Cardiac fibroblast (primary cell): ENCODE measurements around the gene CYP2D6.
"Not testable (repeated sequence)": the region's sequence is repeated elsewhere in the genome, so short reads cannot be mapped to it uniquely, and the experiment has no call there.

ENCODE experiments used
- DNase-seq, 2 donors: peaks; one replicate each; pipeline versions ENCODE4 v3.0.0 to v3.0.0-alpha.2; 2010; ENCODE audit warnings: low read depth in 2 of 2
- H3K4me3 ChIP-seq, 2 donors: replicated peaks in 1 of 2; 1 replicate in 1 of 2; 2 replicates in 1 of 2; pipeline ENCODE4 v1.5.1; 2011; ENCODE audit warnings: low read depth in 2 of 2, low read length in 2 of 2, mild to moderate bottlenecking in 2 of 2, moderate library complexity in 1 of 2
- TF ChIP-seq, protein P1 (sequence below): IDR thresholded peaks from one replicate; pipeline ENCODE4 v1.5.1; 2011; ENCODE audit warnings: low read depth, mild to moderate bottlenecking, low read length, inconsistent platforms

The CYP2D6 gene

DNA sequence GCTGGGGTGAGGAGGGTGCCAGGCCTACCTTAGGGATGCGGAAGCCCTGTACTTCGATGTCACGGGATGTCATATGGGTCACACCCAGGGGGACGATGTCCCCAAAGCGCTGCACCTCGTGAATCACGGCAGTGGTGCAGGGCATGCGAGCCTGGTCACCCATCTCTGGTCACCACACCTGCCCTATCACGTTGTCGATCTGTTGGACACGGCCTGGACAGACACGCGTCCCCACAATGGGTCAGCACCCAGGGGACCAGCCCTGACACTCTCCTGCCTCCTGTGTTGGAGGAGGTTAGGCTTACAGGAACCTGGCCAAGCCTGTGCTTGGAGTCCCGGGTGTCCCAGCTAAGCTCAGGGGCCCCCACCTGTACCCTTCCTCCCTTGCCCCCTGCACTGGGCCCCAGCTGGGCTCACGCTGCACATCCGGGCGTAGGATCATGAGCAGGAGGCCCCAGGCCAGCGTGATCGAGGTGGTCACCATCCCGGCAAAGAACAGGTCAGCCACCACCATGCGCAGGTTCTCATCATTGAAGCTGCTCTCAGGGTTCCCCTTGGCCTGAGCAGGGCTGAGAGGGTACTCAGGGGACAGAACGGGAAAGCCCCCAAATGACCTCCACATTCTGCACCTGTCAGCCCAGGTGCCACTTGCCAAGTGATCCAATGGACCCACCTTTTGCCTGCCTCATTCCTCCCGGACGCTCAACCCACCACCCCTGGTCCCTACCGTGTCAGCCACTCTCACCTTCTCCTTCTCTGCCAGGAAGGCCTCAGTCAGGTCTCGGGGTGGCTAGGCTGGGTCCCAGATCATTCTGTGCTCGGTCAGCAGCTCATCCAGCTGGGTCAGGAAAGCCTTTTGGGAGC is 20.3 kb upstream of the CYP2D6 start:
- TF ChIP-seq, protein P1, sequence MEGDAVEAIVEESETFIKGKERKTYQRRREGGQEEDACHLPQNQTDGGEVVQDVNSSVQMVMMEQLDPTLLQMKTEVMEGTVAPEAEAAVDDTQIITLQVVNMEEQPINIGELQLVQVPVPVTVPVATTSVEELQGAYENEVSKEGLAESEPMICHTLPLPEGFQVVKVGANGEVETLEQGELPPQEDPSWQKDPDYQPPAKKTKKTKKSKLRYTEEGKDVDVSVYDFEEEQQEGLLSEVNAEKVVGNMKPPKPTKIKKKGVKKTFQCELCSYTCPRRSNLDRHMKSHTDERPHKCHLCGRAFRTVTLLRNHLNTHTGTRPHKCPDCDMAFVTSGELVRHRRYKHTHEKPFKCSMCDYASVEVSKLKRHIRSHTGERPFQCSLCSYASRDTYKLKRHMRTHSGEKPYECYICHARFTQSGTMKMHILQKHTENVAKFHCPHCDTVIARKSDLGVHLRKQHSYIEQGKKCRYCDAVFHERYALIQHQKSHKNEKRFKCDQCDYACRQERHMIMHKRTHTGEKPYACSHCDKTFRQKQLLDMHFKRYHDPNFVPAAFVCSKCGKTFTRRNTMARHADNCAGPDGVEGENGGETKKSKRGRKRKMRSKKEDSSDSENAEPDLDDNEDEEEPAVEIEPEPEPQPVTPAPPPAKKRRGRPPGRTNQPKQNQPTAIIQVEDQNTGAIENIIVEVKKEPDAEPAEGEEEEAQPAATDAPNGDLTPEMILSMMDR = no peak
- H3K4me3 ChIP-seq = no peak overlapping the region
- DNase-seq = no peak

DNA sequence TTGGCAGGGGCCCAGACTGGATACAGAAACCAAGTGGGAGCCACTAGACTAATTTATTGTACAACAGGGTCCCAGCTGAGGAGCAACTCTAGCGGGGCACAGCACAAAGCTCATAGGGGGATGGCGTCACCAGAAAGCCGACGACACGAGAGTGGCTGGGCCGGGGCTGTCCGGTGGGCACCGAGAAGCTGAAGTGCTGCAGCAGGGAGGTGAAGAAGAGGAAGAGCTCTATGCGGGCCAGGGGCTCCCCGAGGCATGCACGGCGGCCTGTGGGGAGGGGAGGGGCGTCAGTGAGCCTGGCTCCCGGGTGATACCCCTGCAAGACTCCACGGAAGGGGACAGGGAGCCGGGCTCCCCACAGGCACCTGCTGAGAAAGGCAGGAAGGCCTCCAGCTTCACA is 19.2 kb upstream of the CYP2D6 start:
- H3K4me3 ChIP-seq, DNase-seq: not testable (repeated sequence)

DNA sequence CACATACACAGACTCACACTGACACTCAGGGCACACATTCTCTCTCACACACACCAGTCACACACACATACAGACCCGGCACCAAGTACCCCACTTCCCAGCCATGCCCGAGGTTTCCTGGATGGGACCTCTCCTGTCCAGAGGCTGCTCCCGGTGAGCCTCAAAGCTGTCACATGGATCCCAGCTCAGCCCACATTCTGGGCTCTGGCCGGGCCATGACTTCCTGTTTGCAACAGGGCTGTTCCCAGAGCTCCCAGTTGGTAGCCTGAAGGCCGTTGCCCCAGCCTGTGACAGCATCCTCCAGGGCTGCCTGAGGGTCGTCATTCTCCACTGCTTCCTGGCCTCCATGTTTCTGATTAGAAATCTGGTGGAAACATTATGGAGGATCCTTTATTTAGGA is 14.6 kb upstream of the CYP2D6 start:
- H3K4me3 ChIP-seq = no peak overlapping the region
- no peak for DNase-seq
- TF ChIP-seq, protein P1 = no peak

DNA sequence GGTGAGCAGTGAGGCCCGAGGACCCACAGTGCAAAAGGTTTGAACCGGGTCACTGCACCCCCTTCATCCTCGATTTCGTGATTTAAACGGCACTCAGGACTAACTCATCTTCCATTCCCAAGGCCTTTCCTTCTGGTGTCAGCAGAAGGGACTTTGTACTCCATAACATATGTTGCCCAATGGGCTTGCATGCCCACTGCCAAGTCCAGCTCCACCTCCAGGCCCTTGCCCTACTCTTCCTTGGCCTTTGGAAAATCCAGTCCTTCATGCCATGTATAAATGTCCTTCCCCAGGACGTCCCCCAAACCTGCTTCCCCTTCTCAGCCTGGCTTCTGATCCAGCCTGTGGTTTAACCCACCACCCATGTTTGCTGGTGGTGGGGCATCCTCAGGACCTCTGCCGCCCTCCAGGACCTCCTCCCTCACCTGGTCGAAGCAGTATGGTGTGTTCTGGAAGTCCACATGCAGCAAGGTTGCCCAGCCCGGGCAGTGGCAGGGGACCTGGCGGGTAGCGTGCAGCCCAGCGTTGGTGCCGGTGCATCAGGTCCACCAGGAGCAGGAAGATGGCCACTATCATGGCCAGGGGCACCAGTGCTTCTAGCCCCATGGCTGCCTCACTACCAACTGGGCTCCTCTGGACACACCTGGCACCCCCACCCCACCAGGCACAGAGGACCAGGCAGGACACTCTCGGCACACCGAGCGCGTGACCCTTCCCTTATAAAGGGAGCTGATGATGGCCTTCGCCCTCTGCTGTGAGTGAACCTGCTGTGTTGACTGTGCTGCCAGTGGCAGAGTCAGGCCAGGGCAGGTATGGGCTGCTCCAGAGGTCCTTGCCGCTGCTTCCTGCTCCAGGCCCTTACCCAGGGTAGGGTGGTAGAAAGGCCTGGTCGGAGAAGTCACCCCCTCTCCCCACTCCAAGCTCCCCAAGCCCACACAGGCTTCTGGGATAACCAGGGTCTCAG is 13.5 kb upstream of the CYP2D6 start:
- DNase-seq, H3K4me3 ChIP-seq: not testable (repeated sequence)

DNA sequence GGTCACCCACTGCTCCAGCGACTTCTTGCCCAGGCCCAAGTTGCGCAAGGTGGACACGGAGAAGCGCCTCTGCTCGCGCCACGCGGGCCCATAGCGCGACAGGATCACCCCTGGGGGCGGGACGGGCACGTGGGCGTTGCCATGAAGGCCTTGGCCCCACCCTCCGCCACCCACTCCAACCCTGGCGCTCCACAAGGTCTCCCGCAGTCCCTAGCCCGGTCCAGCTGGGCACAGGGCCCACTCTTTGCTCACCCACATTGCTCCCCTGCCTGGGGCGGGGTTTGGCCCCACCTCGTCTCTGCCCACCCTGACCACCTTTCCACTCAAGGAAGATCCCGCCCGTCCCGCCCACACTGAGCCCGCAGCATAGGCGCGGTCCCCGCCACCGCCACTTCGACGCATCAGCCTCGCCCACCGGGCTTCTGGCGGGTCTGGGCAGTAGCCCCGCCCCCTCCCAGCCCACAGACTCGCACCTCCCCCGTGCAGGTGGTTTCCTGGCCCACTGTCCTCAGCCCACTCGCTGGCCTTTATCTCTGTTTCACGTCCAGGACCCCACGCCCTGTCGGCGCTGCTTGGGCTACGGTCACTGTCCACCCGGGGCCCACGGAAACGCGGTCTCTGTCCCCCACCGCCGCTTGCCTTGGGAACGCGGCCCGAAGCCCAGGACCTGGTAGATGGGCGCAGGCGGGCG is 12.3 kb upstream of the CYP2D6 start:
- TF ChIP-seq, protein P1 = no peak
- no peak overlapping the region for H3K4me3 ChIP-seq
- no peak for DNase-seq

DNA sequence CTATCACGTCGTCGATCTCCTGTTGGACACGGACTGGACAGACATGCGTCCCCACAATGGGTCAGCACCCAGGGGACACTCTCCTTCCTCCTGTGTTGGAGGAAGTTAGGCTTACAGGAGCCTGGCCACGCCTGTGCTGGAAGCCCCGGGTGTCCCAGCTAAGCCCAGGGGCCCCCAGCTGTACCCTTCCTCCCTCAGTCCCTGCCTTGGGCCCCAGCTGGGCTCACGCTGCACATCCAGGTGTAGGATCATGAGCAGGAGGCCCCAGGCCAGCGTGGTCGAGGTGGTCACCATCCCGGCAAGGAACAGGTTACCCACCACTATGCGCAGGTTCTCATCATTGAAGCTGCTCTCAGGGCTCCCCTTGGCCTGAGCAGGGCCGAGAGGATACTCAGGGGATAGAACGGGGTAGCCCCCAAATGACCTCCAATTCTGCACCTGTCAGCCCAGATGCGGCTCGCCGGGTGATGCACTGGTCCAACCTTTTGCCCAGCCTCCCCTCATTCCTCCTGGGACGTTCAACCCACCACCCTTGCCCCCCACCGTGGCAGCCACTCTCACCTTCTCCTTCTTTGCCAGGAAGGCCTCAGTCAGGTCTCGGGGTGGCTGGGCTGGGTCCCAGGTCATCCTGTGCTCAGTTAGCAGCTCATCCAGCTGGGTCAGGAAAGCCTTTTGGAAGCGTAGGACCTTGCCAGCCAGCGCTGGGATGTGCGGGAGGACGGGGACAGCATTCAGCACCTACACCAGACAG is 10.9 kb upstream of the CYP2D6 start:
- H3K4me3 ChIP-seq, DNase-seq: not testable (repeated sequence)

DNA sequence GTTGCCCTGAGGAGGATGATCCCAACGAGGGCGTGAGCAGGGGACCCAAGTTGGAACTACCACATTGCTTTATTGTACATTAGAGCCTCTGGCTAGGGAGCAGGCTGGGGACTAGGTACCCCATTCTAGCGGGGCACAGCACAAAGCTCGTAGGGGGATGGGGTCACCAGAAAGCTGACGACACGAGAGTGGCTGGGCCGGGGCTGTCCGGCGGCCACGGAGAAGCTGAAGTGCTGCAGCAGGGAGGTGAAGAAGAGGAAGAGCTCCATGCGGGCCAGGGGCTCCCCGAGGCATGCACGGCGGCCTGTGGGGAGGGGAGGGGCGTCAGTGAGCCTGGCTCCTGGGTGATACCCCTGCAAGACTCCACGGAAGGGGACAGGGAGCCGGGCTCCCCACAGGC is 9.5 kb upstream of the CYP2D6 start:
- H3K4me3 ChIP-seq, DNase-seq: not testable (repeated sequence)

DNA sequence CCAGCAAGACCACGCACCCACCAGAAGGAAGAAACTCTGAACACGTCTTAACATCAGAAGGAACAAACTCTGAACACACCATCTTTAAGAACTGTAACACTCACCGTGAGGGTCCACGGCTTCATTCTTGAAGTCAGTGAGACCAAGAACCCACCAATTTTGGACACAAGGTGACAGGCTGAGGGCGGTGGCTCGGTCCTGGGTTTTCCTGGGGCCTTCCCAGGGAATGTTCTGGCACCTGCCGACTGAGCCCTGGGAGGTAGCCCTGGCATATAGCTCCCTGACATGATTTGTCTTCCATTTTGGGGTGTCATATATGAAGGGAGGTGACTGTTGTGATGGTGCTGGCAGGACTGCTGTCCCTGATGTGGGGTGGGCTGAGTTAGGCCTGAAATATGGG is 8.9 kb upstream of the CYP2D6 start:
- DNase-seq, H3K4me3 ChIP-seq: not testable (repeated sequence)

DNA sequence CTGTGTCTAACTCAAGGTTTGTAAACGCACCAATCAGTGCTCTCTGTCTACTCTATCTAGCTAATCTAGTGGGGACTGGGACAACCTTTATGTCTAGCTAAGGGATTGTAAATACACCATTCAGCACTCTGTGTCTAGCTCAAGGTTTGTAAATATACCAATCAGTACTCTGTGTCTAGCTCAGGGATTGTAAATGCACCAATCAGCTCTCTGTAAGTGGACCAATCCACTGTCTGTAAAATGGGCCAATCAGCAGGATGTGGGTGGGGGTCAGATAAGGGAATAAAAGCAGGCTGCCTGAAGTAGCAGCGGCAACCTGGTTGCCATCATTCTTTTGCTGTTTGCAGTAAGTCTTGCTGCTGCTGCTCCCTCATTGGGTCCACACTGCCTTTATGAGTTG is 8.4 kb upstream of the CYP2D6 start:
- no peak for DNase-seq
- no peak overlapping the region for H3K4me3 ChIP-seq
- TF ChIP-seq, protein P1 = no peak
